Measurements from ENCODE around the gene MCRIP1.

The MCRIP1 gene

DNA sequence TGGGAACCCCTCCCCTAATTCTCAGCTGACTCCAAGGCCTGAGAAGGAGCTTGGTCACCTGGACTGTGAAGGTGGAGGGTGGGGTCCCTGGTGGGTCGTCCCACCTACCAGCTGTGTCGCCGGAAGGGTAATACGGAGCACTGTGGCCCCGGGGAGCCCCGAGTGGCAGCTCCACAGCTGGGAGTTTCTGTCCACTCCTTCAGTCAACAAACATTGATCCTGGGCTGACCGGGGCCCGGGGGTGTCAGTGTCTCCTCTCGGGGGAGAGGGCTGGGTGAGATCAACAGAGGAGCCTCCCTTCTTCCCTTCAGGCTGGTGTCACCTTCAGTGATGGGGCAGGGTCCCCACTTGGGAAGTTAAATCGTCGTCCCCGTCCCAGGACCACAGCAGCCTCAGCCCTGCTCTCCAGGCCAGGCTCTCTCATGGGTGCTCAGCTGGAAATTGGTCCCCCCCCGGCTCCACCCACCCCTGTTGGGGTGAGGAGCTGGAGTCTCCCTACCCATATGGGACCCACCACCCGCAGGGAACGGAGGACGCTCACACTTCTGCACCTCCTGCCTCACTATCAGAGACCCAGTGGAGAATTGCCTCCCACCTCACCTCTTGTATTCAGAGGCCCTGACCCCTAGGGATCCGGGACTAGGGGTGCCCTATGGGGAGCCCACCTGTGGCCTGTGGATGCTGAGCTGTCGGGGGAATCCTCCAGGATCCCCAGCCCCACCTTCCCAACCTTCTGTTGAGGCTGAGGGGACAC lies 27.2 kb downstream of the MCRIP1 start:
- no peak overlapping the region for H3K27ac ChIP-seq (ENCODE audit: low read depth, low read length)
- no peak overlapping the region for H3K4me3 ChIP-seq (ENCODE audit: low read length)
- no peaks in the 10 kb centered on the region for H3K4me1 ChIP-seq (ENCODE audit: insufficient read depth, low read length)
- 83% methylated on average over 18 of the region's 18 CpGs for WGBS
- no peaks in the 10 kb centered on the region for H3K36me3 ChIP-seq (ENCODE audit: insufficient read depth, low read length)
- no peaks in the 10 kb centered on the region for H3K9me3 ChIP-seq (ENCODE audit: insufficient read depth, low read depth, low read length)
- no peak overlapping the region for H3K9ac ChIP-seq (ENCODE audit: low read depth, low read length)
- H3K27me3 ChIP-seq (ENCODE audit: insufficient read depth, low read length), result peaks cover 71% of the 10 kb centered on the region

DNA sequence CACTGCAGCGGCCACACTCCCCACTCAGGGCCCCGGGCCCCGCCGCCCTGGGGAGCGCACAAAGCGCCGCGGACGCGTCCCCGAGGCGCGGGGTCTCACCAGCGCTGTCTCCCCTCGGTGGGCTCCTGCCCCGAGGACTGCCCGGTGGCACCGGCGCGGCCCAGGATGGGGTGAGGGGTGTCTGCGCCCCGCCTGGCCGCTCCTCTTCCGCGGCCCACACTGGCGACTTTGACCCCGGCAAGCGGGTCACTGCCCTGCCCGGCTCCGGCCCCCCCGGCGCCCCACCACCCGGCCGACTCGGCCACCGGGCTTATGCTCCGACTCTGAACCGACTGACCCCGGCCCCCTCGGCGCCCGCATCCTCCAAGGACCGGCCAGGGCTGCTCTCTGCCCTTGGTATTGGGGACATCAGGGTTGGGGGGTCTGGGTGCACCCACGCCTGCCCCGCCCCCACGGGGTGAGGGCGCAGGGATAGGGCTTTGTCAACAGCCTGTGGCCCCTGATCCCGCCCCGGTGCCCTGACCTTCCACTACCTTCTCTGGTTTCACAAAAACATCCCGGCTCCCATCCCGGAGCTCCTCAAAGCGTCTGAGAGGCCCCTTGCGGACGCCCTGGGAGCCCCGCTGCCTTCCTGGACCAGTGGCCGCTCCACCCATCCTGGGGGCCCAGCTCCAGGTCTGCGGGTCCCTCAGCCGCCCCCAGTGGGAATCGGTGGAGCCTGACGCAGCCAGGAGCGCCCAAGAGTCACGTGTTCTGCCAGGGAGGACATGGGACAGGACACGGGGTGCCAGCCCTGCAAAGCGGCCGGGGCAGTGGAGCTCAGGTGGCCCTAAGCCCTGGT lies 28.3 kb downstream of the MCRIP1 start:
- Histone ChIP-seq H3K36me3 (ENCODE audit: insufficient read depth, low read length) (no peaks in the 10 kb centered on the region), H3K4me1 (ENCODE audit: insufficient read depth, low read length) (no peaks in the 10 kb centered on the region), H3K4me3 (ENCODE audit: low read length) (peak overlapping the region; percentile 39), H3K27me3 (ENCODE audit: insufficient read depth, low read length) (peaks cover 77% of the 10 kb centered on the region), H3K9ac (ENCODE audit: low read depth, low read length) (no peak overlapping the region), H3K27ac (ENCODE audit: low read depth, low read length) (no peak overlapping the region), H3K9me3 (ENCODE audit: insufficient read depth, low read depth, low read length) (no peaks in the 10 kb centered on the region)
- 9% methylated on average over 65 of the region's 65 CpGs for WGBS

DNA sequence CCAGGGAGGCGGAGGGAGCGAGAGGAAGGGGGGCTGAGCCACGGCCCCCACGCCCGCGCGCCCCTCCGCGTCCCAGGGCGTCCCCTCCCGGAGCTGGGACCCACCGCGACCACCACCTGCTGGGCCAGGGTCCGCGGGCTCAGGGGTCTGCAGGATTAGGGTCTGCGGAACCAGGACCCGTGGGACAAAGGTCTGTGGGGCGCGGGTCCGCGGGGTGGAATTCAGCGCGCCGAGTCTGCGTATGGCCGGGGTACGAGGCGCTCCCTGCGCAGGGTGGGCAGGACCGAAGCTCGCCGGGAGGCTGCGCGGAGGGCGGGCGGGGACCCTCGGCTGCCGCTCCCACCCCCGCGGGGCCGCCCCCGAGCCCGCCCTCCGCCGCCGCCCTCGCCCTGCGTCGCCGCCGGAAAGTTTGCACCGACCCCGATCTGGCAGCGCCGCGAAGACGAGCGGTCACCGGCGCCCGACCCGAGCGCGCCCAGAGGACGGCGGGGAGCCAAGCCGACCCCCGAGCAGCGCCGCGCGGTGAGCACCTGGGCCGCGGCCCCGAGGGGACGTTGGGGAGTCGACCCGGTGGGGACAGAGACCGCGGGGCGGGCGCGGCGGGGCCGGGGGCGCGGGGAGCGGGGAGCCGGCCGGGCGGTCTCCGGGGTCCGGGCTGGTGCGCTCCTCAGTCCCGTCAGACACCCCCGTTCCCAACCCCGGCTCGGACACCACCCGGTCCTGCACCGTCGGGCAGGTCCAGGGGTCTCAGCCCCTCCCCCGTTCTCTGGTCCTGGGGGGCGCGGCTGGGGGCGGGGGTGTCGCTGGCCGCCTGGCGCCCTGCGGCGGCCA lies 29.1 kb downstream of the MCRIP1 start, which contains the start of gene GCGR:
Gene GCGR (plus strand): TSS at position 423 of the 831 bp plus-strand sequence. CDS start 4,869 bp downstream, outside the sequence.
- H3K4me3 ChIP-seq (ENCODE audit: low read length), result peak within 1 kb of the TSS; percentile 40
- no peak within 1 kb of the TSS for H3K27ac ChIP-seq (ENCODE audit: low read depth, low read length)
- peaks cover 77% of the 10 kb centered on the region for H3K27me3 ChIP-seq (ENCODE audit: insufficient read depth, low read length)
- no peaks in the 10 kb centered on the region for H3K9me3 ChIP-seq (ENCODE audit: insufficient read depth, low read depth, low read length)
- no peaks in the 10 kb centered on the region for H3K4me1 ChIP-seq (ENCODE audit: insufficient read depth, low read length)
- WGBS, result 2% methylated on average over 108 of the region's 110 CpGs
- H3K36me3 ChIP-seq (ENCODE audit: insufficient read depth, low read length), result no peaks in the 10 kb centered on the region
- H3K9ac ChIP-seq (ENCODE audit: low read depth, low read length), result no peak within 1 kb of the TSS

DNA sequence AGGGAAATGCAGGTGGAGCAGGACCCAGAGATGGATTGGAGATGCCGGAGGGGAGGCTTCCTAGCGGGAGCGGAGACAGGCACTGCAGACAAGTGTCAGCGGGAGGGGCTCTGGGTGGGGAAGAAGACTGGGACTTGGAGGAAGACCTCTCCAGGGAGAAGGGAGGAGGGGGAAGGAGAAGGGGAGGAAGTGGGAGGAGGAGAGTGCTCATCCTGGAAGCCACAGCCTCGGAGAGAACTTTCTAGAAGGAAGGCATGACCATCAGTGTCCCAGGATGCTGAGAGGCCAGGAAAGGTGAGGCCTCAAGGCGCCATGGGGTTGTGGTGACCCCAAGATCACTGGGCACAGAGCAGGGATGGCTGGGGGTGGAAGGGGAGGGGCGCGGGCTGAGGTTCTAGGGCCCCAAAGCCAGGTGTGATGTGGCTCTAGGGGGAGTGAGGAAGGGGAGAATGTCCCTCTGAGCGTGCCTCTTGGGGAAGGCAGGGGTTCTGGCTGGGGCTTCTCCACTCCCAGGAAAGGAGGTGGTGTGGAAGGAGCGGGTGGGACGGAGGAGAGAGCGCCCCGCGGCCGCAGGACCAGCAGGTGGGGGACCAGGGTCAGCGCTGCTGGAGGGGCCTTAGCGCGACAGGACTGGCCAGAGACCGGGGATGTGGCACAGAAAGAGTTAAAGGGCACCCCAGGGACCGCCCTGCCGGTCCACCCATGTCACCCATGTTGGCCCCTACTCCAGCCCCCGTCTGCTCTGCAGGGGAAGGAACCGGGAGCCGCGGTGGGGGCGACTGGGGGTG lies 30.0 kb downstream of the MCRIP1 start:
- H3K27ac ChIP-seq (ENCODE audit: low read depth, low read length), result no peak overlapping the region
- no peak overlapping the region for H3K9ac ChIP-seq (ENCODE audit: low read depth, low read length)
- H3K27me3 ChIP-seq (ENCODE audit: insufficient read depth, low read length), result peaks cover 75% of the 10 kb centered on the region
- H3K36me3 ChIP-seq (ENCODE audit: insufficient read depth, low read length), result no peaks in the 10 kb centered on the region
- no peaks in the 10 kb centered on the region for H3K4me1 ChIP-seq (ENCODE audit: insufficient read depth, low read length)
- 34% methylated on average over 26 of the region's 26 CpGs for WGBS
- H3K9me3 ChIP-seq (ENCODE audit: insufficient read depth, low read depth, low read length), result no peaks in the 10 kb centered on the region
- no peak overlapping the region; the same call in 1 of the 2 replicates for H3K4me3 ChIP-seq (ENCODE audit: low read length)

DNA sequence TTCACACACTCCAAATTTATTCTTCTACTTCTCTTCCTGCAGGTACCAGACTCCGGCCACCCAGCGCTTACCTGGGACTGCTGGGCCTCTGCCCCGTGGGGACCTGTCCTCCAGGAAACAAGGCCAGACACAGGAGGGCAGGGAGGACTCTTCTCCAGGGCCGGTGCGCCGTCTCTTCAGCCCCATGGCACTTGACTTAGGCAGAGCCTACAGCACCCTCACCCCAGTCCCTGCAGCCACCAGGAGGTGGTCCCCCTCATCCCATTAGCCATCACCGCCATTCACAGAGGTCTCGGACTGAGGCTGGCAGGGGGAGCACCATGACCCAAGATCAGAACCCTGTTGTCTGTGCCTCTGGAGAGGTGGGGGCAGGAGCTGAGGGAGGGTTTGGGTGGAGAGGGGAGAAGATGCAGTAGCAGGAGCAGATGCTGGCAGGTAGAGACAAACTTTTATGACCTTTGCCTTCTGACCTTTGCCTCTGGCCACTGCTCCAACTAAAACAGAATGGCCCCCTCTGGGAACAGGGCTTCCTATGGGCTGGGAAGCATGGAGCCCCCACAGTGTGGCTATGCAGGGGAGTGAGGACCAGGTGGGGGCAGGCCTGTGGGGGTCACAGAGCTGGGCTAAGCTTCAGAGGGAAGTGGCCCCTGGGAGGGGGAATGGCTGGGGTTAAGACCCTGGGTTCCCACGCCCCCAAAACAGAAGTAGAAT lies 30.9 kb downstream of the MCRIP1 start:
- Histone ChIP-seq H3K27ac (ENCODE audit: low read depth, low read length) (no peak overlapping the region), H3K36me3 (ENCODE audit: insufficient read depth, low read length) (no peaks in the 10 kb centered on the region), H3K4me1 (ENCODE audit: insufficient read depth, low read length) (no peaks in the 10 kb centered on the region), H3K9ac (ENCODE audit: low read depth, low read length) (no peak overlapping the region), H3K9me3 (ENCODE audit: insufficient read depth, low read depth, low read length) (no peaks in the 10 kb centered on the region), H3K4me3 (ENCODE audit: low read length) (no peak overlapping the region), H3K27me3 (ENCODE audit: insufficient read depth, low read length) (peaks cover 69% of the 10 kb centered on the region)
- 86% methylated on average over 9 of the region's 9 CpGs for WGBS

DNA sequence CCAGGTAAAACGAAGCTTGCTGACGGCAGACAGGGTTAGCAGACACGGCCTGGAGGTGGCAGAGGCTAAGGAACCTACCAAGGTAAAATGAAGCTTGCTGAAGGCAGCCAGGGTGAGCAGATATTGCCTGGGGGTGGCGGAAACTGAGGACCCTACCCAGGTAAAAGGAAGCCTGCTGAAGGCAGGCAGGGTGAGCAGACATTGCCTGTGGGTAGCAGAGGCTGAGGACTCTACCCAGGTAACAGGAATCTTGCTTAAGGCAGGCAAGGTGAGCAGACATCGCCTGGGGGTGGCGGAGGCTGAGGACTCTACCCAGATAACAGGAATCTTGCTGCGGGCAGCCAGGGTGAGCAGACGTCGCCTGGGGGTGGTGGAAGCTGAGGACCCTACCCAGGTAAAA lies 31.8 kb downstream of the MCRIP1 start:
- H3K9ac ChIP-seq (ENCODE audit: low read depth, low read length), result no peak overlapping the region
- H3K27me3 ChIP-seq (ENCODE audit: insufficient read depth, low read length), result peaks cover 60% of the 10 kb centered on the region
- no peaks in the 10 kb centered on the region for H3K36me3 ChIP-seq (ENCODE audit: insufficient read depth, low read length)
- H3K4me3 ChIP-seq (ENCODE audit: low read length), result no peak overlapping the region
- no peaks in the 10 kb centered on the region for H3K9me3 ChIP-seq (ENCODE audit: insufficient read depth, low read depth, low read length)
- H3K27ac ChIP-seq (ENCODE audit: low read depth, low read length), result no peak overlapping the region
- 89% methylated on average over 9 of the region's 9 CpGs for WGBS
- H3K4me1 ChIP-seq (ENCODE audit: insufficient read depth, low read length), result no peaks in the 10 kb centered on the region

DNA sequence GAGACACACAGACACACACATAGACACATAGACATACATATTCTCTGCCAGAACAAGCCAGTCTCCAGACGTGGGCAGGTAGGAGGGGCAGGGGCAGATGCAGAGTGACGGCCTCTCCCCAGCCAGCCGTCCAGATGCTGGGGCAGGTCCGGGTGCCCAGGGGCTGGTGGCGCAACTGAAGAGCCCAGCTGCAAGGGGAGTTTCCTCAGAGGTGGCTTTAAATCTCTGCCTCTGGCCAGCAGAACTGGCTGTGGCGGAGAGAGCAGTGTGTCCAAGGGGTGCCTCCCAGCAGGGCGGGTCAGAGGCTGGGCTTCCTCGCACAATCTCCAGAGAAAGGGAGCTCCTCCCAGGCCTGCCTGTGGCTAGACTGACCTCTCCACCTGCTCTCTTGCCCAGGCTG lies 38.6 kb downstream of the MCRIP1 start:
- Histone ChIP-seq H3K9ac (ENCODE audit: low read depth, low read length) (no peak overlapping the region), H3K27me3 (ENCODE audit: insufficient read depth, low read length) (no peaks in the 10 kb centered on the region), H3K36me3 (ENCODE audit: insufficient read depth, low read length) (no peaks in the 10 kb centered on the region), H3K4me1 (ENCODE audit: insufficient read depth, low read length) (no peaks in the 10 kb centered on the region), H3K9me3 (ENCODE audit: insufficient read depth, low read depth, low read length) (no peaks in the 10 kb centered on the region), H3K4me3 (ENCODE audit: low read length) (no peak overlapping the region), H3K27ac (ENCODE audit: low read depth, low read length) (no peak overlapping the region)
- 56% methylated on average over 8 of the region's 8 CpGs for WGBS

DNA sequence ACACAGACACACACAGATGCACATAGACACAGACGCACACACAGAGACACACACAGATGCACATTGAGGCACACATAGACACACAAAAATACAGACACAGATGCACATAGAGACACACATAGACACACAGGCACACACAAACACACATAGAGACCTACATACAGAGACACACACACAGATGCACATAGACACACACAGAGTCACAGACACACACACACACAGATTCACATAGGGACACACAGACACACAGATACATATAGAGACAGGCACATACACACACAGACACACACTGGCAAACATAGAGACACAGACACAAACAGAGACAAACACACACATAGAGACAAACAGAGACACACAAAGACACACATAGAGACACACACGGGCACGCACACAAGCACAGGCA lies 39.0 kb downstream of the MCRIP1 start:
- no peaks in the 10 kb centered on the region for H3K4me1 ChIP-seq (ENCODE audit: insufficient read depth, low read length)
- no peaks in the 10 kb centered on the region for H3K27me3 ChIP-seq (ENCODE audit: insufficient read depth, low read length)
- H3K4me3 ChIP-seq (ENCODE audit: low read length), result no peak overlapping the region
- H3K27ac ChIP-seq (ENCODE audit: low read depth, low read length), result no peak overlapping the region
- 91% methylated on average over 3 of the region's 3 CpGs for WGBS
- H3K36me3 ChIP-seq (ENCODE audit: insufficient read depth, low read length), result no peaks in the 10 kb centered on the region
- H3K9me3 ChIP-seq (ENCODE audit: insufficient read depth, low read depth, low read length), result no peaks in the 10 kb centered on the region
- H3K9ac ChIP-seq (ENCODE audit: low read depth, low read length), result no peak overlapping the region

DNA sequence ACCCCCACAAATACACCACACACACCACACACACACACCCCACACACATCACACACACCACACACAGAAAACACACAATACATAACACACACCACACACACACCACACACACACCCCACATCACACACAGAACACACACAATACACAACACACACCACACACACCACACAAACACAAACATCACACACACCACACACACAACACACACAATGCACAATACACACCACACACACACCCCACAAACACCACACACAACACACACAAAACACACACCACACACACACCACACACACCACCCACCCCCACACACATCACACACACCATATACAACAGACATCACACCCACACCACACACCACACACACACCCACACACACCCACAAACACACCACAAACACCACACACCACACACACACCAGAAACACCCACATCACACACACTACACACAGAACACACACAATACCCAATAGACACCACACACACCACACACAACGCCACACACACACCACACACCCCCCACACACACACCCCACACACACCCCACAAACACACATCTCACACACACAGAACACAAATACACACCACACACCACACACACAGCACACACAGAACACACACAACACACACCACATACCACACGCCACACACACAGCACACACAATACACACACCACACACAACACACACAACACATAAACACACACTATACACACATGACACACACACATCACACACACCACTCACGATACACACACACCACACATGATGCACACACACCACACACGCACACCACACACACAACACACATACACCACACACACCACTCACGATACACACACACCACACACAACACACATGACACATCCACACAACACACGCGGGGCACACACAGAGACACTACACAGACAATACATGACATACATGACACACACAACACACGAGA lies 40.1 kb downstream of the MCRIP1 start:
- no peaks in the 10 kb centered on the region for H3K36me3 ChIP-seq (ENCODE audit: insufficient read depth, low read length)

More for the DNA sequence above, 40.1 kb downstream of the MCRIP1 start:
- Histone ChIP-seq H3K4me1 (ENCODE audit: insufficient read depth, low read length) (no peaks in the 10 kb centered on the region), H3K4me3 (ENCODE audit: low read length) (no peak overlapping the region), H3K27ac (ENCODE audit: low read depth, low read length) (no peak overlapping the region), H3K9ac (ENCODE audit: low read depth, low read length) (no peak overlapping the region), H3K27me3 (ENCODE audit: insufficient read depth, low read length) (no peaks in the 10 kb centered on the region), H3K9me3 (ENCODE audit: insufficient read depth, low read depth, low read length) (no peaks in the 10 kb centered on the region)
- WGBS, result 94% methylated on average over 7 of the region's 8 CpGs

Measured in HUES64 (cell line).